HG03103 (cell line): ENCODE measurements around the gene GAL3ST2.
"Not testable (repeated sequence)": the region's sequence is repeated elsewhere in the genome, so short reads cannot be mapped to it uniquely, and the experiment has no call there.

Experiments used
- ATAC-seq: cut with Tn5 transposase; IDR thresholded peaks from one replicate; pipeline ENCODE4 v1.9.1; 2021; ENCODE audit warnings: low read depth; ENCODE audit not compliant: unreplicated experiment

The GAL3ST2 gene

DNA sequence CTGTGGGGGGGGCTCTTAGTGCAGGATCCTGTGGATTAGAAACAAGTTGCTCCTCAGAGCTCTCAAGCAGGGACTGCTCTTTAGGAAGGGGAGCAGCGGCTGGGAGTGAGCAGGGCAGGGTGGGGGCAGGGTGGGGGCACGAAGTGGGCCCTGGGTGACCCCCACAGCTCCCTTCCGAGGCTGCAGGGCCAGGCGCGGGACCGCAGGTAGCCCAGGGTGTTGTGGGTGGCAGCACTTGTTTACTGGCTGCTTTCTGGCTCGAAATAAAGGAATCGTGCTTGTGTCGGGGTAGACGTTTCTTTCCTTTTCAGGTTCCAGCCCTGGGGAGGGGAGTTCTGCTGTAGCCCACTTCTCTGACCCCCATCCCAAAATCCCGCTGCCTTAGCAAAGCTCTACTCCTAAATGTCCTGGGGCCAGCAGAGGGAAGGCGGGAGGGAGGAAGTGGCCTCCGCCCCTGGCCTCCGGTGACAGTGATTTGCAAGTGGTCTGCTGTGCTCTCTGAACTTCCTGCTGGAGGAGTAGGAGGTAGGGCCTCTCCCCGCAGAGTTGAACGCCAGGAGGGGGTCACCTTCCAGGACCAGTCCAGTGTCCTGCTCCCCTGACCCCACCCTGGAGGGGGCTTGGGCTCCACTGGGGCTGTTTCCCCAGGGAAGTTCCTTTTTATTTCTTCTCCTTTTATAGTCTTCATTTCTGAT is 40.7 kb downstream of the GAL3ST2 start:
- no peak for ATAC-seq

DNA sequence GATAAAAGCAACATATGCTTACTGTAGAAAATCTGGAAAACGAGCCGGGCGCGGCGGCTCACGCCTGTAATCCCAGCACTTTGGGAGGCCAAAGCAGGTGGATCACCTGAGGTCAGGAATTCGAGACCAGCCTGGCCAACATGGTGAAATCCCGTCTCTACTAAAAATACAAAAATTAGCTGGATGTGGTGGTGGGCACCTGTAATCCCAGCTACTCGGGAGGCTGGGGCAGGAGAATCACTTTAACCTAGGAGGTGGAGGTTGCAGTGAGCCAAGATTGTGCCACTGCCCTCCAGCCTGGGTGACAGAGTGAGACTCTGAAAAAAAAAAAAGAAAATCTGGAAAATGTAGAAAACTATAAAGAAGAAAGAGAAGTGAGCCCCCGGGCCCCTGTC is 41.2 kb downstream of the GAL3ST2 start:
- not testable (repeated sequence) for ATAC-seq

DNA sequence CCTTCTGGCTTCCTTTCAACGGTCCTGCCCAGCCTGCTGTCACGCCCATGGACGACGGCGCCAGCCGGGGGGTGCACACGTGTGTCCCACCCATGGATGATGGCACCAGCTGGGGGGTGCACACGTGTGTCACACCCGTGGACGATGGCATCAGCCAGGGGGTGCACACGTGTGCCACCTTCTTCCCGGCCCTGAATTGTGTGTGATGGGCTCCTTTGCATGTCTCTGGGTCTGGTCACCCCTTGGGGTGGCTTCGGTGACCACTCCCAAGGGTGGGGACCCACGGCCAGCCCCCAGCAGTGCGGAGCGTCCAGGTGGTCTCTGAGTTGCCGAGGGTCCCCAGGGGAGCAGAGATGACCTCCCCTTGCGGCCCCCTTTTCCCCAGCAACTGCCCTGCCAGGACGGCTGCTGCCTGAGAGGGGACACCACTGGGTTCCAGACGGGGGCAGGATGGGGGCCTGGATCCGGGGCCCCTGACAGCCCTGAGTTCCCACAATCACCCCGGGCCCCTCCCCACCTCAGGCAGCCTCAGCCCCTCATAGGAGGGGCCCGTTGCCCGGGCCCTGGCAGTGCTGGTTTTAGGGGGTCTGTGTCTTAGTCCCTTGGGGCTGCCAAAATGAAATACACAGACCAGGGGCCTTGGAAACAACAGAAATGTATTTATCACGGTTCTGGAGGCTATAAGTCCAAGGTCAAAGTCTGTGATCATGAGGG is 41.8 kb downstream of the GAL3ST2 start:
- ATAC-seq: no peak

DNA sequence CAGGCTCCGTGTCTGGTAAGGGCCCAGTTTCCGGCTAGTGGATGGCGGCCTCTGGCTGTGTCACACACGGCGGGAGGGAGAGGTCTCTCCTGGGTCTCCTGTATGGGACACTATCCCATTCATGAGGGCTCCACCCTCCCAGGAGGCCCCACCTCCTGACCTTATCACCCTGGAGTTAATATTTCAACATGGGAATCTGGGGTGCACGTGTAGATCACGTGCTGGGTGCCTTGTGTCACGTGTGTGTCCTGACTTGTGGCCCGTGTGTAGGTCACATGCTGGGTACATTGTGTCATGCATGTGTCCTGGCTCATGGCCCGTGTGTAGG is 42.3 kb downstream of the GAL3ST2 start:
- ATAC-seq: no peak

DNA sequence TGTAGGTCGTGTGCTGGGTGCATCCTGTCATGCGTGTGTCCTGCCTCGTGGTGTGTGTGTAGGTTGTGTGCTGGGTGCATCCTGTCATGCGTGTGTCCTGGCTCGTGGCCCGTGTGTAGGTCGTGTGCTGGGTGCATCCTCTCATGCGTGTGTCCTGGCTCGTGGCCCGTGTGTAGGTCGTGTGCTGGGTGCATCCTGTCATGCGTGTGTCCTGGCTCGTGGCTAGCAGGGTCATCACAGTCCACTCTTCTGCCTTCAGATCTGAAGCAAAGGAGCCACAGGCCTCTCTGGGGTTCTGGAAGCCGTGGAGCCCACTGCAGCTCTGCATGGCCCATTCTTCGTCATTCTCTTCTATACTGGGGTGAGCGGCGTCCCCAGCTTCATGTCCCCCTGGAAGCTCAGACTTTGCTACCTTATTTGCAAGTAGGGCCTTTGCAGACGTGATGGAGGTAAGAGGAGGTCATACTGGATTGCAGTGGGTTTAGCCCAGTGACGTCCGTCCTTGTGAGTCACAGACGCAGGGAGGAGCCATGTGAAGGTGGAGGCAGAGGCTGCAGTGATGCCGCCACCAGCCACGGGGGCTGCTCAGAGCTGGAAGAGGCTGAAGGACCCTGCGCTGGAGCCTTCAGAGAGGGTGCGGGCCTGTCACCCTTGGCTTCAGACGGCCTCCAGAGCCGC is 43.5 kb downstream of the GAL3ST2 start:
- not testable (repeated sequence) for ATAC-seq

GRCh38 chr2:241820625-241821384 is 44.2 kb downstream of the GAL3ST2 start:
- no peak for ATAC-seq

GRCh38 chr2:241821460-241822263 is 45.0 kb downstream of the GAL3ST2 start:
- ATAC-seq: no peak

DNA sequence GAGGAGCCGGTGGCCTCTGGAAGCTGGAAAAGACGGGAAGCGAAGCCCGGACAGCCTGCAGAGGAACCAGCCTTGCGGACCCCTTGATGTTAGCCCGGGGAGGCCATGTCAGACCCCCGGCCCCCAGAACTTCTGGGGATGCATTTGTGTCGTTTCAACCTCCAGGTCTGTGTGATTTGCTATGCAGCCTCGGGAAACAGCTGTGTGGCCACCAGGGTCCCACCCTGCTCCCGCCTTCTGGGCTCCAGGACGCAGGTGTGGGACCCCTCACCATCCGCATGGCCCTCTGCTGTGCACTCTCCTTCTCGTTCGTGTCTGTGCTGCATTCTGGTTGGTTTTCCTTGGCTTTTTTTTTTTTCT is 45.6 kb downstream of the GAL3ST2 start:
- no peak for ATAC-seq

DNA sequence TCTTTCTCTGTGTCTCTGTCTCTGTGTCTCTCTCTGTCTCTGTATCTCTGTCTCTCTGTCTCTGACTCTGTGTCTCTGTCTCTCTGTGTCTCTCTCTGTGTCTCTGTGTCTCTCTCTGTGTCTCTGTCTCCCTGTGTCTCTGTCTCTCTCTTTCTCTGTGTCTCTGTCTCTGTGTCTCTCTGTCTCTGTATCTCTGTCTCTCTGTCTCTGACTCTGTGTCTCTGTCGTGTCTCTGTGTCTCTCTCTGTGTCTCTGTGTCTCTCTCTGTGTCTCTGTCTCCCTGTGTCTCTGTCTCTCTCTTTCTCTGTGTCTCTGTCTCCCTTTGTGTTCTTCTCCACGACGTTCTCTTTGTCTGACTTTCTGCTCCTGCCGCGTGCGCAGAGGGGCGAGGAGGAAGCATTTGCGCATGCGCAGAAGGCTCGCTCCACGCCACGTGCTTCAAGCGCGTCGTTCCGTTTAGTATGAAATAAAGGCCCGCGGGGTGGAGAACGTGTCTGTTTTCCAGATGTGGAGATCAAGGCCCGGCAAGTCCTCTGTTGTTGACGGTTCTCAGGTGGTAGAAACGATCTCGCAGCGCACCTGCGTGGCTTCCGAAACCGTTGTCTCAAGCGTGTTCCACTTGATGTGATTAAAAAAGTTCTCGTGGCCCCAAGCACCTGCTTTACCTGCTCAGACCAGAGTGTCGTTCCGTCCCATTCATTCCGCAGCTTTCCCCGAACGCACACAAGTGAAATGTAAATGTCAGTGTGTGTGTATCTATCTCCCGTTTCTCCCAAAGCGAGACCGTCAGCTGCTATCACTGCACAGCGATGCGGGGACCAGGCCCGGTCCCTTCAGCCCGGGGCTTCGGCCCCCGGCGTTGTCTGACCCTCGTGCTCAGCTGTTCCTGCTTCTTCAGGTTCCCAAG is 47.2 kb downstream of the GAL3ST2 start:
- ATAC-seq: not testable (repeated sequence)

- no peak for ATAC-seq
These were observed 50.8 kb downstream of the GAL3ST2 start for GRCh38 chr2:241827394-241827793.

- ATAC-seq: no peak
These were observed 56.6 kb downstream of the GAL3ST2 start for GRCh38 chr2:241833101-241833663.

GRCh38 chr2:241833756-241834526 is 57.3 kb downstream of the GAL3ST2 start:
- not testable (repeated sequence) for ATAC-seq

DNA sequence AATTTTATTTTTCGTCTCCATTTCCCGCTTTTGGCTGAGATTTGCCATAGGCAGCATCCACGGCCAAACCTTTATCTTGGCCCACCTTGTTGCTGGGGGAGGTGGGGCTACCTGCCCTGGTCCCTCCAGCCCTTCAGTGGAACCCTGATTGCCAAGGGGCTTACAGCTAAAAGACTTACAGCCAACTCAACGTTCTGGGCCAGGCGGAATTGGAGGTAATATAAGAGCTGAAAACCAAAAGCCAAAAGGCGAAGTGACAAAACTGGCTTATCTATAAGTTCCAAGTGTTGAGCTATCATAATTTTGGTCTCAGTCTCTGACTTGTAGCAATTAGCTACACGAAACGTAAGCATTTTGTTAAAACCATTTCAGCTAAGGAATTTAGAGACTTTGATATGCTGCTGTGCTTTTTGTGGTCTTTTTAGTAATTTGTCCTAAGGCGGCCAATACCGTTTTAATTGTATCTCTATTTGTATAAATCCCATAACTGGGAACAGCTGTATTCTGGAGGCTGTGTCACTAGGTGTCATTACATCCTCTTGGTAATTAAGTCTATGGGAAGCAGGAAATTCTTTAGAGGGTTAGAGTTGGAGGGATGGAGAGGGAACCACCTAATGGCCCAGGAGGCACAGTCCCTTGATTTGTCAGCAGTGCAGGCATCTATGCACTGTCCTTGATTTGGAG is 58.0 kb downstream of the GAL3ST2 start:
- ATAC-seq: no peak

DNA sequence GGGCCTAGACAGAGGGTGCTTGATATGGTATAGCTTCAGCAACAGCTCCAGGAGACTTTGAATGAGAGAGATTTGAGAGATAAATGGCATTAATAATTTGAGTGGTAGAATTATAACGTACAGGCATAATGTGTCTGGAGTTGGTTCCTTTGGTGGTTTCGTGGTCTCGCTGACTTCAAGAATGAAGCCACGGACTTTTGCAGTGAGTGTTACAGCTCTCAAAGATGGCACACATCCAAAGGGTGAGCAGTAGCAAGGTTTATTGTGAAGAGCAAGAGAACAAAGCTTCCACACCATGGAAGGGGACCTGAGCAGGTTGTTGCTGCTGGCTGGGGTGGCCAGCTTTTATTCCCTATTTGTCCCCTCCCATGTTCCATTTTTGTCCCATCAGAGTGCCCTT is 59.0 kb downstream of the GAL3ST2 start:
- ATAC-seq: no peak

GRCh38 chr2:241836292-241836691 is 59.7 kb downstream of the GAL3ST2 start:
- ATAC-seq: no peak

- ATAC-seq: no peak
These were observed 60.8 kb downstream of the GAL3ST2 start for GRCh38 chr2:241837197-241837965.
